ENCODE measurements around the gene USP37.
A peak's percentile ranks its signal among the peaks of the same experiment; 100 is the strongest.

Gene USP37

DNA sequence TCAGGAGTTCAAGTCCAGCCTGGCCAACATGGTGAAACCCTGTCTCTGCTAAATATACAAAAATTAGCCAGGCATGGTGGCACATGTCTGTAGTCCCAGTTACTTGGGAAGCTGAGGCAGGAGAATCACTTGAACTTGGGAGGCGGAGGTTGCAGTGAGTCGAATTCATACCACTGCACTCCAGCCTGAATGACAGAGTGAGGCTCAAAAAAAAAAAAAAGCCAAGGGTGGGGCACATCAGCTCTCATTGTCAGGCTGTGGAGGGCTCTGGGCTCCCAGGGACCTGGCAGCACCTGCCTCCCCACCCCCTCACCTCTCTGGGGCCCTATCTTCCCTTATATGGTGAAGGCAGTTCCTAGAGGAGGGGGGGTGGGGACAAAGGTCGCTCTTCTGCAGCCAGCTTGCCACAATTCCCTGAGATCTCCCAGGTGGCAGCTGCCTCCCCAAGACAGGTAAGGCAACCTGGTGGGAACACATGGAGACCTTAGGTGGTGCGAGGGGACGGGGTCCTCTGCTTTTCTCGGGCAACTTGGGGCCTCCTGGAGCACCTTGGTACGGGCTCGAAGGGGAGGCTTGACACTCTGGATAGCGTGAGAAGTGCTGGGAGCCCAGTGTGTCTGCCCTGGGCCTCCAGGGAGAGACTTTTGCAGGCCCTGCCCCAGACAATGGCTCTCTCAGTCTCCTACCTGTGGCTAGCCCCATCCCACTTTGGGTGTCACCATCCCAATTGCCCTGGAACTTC, 149.3 kb downstream of the USP37 start, which contains the start of gene VIL1:
TSS of gene VIL1 (plus strand) at position 407 of the 742 bp plus-strand sequence. CDS start 4,656 bp downstream, outside the sequence.
- Histone ChIP-seq H3K27ac (no peak within 1 kb of the TSS), H3K27me3 (peaks cover 0 to 12% of the 10 kb centered on the region in 2 donors), H3K36me3 (no peaks in the 10 kb centered on the region), H3K4me1 (no peaks in the 10 kb centered on the region), H3K9me3 (no peaks in the 10 kb centered on the region), H3K4me3 (no peak within 1 kb of the TSS)
- DNase-seq = no peak
- TF ChIP-seq, protein P1, sequence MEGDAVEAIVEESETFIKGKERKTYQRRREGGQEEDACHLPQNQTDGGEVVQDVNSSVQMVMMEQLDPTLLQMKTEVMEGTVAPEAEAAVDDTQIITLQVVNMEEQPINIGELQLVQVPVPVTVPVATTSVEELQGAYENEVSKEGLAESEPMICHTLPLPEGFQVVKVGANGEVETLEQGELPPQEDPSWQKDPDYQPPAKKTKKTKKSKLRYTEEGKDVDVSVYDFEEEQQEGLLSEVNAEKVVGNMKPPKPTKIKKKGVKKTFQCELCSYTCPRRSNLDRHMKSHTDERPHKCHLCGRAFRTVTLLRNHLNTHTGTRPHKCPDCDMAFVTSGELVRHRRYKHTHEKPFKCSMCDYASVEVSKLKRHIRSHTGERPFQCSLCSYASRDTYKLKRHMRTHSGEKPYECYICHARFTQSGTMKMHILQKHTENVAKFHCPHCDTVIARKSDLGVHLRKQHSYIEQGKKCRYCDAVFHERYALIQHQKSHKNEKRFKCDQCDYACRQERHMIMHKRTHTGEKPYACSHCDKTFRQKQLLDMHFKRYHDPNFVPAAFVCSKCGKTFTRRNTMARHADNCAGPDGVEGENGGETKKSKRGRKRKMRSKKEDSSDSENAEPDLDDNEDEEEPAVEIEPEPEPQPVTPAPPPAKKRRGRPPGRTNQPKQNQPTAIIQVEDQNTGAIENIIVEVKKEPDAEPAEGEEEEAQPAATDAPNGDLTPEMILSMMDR (IDR thresholded peaks at IDR 0.05) = no peak
- intact Hi-C loops (cut with DNase I; ENCODE audit: low total_unique reads) = no loop called here

DNA sequence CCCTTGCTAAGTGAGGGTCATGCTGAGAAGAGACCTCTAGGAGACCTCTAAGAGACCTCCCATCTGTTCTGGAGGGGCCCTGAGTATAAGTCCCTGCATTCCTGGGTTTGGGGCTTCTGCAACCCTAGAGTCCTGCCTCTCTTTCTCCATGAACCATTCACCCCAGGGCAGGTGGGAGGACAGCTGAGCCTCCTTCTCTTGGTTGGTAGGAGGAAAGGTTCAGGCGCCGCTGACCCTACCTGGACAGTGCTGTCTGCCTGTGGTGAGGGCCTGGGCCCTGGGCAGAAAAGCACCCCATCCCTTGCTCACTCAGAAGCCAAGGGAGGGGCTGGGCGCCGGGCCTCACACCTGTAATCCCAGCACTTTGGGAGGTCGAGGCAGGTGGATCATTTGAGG, 149.8 kb downstream of the USP37 start:
- intact Hi-C loops (cut with DNase I; ENCODE audit: low total_unique reads) = no loop called here
- DNase-seq = no peak
- H3K9me3 ChIP-seq = no peaks in the 10 kb centered on the region
- TF ChIP-seq, protein P1 (IDR thresholded peaks at IDR 0.05) = no peak
- no peaks in the 10 kb centered on the region for H3K36me3 ChIP-seq
- no peak overlapping the region for H3K4me3 ChIP-seq
- no peaks in the 10 kb centered on the region for H3K4me1 ChIP-seq
- H3K27ac ChIP-seq = no peak overlapping the region
- peaks cover 0 to 12% of the 10 kb centered on the region in 2 donors for H3K27me3 ChIP-seq

DNA sequence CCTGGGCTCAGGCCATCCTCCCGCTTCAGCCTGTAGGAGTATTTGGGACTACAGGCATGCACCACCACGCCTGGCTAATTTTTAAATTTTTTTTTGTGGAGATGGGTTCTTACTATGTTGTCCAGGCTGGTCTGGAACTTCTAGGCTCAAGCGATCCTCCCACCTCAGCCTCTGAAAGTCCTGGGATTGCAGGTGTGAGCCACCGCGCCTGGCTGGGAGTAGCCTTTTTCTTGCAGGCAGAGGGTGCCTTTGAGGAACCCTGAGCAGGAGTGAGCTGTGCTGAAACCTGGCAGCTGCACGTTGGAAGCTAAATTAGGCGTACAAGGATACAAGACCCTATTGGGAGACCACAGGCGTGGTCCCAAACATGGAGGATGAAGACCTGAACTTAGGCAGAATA, 160.4 kb downstream of the USP37 start:
- TF ChIP-seq, protein P1 (IDR thresholded peaks at IDR 0.05) = no peak
- peak overlapping the region; percentile 80 to 89 for H3K27ac ChIP-seq

DNA sequence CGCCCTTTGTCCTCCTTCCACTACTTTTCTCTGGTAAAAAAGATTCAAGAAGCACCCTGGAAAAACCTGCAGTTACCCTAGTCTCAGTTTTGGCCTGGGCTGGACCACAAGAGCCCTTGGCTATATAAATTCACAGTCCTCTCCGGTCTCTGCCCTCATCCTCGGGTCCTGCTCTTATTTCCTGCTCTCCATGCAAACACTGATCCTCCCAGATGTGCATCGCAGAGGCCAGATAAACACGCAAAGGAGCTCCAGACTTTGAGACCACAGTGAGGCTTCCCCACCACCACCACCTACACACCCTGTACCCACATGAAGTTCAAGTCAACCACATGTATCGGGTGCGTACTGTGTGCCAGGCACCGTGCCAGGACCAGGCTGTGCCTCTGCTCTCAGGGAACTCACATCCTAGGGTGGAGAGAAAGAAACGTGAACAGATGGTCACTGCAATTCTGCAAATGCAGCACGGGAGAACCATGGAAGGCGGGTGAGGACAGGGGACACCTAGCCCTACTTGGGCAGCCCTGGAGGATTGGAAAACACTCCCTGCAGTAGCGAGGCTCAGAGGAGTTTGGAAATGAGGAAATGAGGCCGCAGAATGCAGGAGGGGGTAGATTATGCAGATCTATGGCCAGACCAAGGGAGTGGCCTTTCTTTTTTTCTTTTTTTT, 161.1 kb downstream of the USP37 start:
- TF ChIP-seq, protein P1 (IDR thresholded peaks at IDR 0.05) = no peak
- DNase-seq = peak; percentile 73 to 90
- H3K36me3 ChIP-seq = peaks cover 22 to 34% (median 29%) of the 10 kb centered on the region in 3 donors
- H3K27ac ChIP-seq = peak overlapping the region; percentile 80 to 89
- H3K4me3 ChIP-seq = peak overlapping the region; percentile 48 to 55
- peaks cover 0 to 51% (median 39%) of the 10 kb centered on the region in 4 donors for H3K4me1 ChIP-seq
- H3K27me3 ChIP-seq = no peaks in the 10 kb centered on the region
- H3K9me3 ChIP-seq = no peaks in the 10 kb centered on the region
- intact Hi-C loops (cut with DNase I; ENCODE audit: low total_unique reads) = loop anchor here (5.0 kb wide), 1 partner anchor 60 kb away; no protein-coding TSS in a partner anchor

More for the DNA sequence above, 160.4 kb downstream of the USP37 start:
- intact Hi-C loops (cut with DNase I; ENCODE audit: low total_unique reads) = loop anchor here (5.0 kb wide), 1 partner anchor 60 kb away; no protein-coding TSS in a partner anchor
- Histone ChIP-seq H3K27me3 (no peaks in the 10 kb centered on the region), H3K4me1 (peaks cover 0 to 44% (median 33%) of the 10 kb centered on the region in 4 donors), H3K4me3 (peak overlapping the region in 1 of 2 donors; percentile 48), H3K9me3 (no peaks in the 10 kb centered on the region), H3K36me3 (peaks cover 15 to 28% (median 22%) of the 10 kb centered on the region in 3 donors)
- no peak for DNase-seq

DNA sequence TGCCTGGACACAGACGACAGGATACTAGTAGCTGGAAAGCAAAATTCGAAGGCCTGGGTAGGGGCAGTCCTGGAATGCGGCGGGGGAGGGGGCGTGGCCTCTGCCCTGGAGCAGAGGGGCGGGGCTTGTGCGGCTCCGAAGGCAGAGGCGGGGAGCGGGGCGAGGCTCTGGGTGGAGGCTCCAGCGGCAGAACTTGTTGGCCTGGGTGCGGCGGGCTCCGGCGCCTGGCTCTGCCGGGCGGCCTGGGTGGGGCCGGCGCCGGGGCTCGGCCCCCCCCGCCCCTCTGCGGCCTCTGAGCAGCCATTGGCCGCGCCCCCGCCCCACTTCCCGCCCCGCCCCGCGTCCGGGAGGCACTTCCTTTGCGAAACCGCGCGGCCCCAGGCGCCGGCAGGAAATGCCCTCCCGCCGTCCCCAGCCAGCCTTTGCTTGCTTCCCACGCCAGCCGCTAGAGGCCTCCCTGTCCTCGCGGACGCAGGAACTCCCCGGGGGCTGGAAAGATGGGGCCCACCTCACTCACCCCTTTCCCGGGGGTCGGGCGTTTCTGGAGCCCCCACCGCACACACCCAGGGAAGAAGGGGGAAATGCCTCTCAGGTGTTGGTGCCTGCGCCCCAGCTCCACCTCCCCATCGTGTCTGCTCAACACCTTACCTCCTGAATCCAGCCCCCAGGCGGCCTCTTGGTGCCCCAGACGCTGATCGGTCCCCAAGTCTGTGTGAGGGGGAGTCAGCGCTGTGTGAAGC, 161.8 kb downstream of the USP37 start:
- peak overlapping the region; percentile 80 to 89 for H3K27ac ChIP-seq

More for the DNA sequence above, 161.8 kb downstream of the USP37 start:
- intact Hi-C loops (cut with DNase I; ENCODE audit: low total_unique reads) = loop anchor here (5.0 kb wide), 1 partner anchor 61 kb away; no protein-coding TSS in a partner anchor
- DNase-seq = peak; percentile 96 to 98
- H3K4me1 ChIP-seq = peaks cover 0 to 58% (median 46%) of the 10 kb centered on the region in 4 donors
- no peaks in the 10 kb centered on the region for H3K9me3 ChIP-seq
- peaks cover 23 to 41% (median 36%) of the 10 kb centered on the region in 3 donors for H3K36me3 ChIP-seq
- H3K27me3 ChIP-seq = no peaks in the 10 kb centered on the region
- TF ChIP-seq, protein P1 (IDR thresholded peaks at IDR 0.05) = peak; percentile 81
- peak overlapping the region; percentile 48 to 55 for H3K4me3 ChIP-seq

Measured in tibial artery (tissue), 4 donors.